GM19328 (cell line): ENCODE results near the gene ELOVL5.
"Not testable (repeated sequence)": the region's sequence is repeated elsewhere in the genome, so short reads cannot be mapped to it uniquely, and the experiment has no call there.

Source experiments
- ATAC-seq: cut with Tn5 transposase; IDR thresholded peaks from one replicate; pipeline ENCODE4 v1.9.1; 2021; ENCODE audit warnings: mild to moderate bottlenecking, moderate library complexity; ENCODE audit not compliant: unreplicated experiment

Gene ELOVL5

DNA sequence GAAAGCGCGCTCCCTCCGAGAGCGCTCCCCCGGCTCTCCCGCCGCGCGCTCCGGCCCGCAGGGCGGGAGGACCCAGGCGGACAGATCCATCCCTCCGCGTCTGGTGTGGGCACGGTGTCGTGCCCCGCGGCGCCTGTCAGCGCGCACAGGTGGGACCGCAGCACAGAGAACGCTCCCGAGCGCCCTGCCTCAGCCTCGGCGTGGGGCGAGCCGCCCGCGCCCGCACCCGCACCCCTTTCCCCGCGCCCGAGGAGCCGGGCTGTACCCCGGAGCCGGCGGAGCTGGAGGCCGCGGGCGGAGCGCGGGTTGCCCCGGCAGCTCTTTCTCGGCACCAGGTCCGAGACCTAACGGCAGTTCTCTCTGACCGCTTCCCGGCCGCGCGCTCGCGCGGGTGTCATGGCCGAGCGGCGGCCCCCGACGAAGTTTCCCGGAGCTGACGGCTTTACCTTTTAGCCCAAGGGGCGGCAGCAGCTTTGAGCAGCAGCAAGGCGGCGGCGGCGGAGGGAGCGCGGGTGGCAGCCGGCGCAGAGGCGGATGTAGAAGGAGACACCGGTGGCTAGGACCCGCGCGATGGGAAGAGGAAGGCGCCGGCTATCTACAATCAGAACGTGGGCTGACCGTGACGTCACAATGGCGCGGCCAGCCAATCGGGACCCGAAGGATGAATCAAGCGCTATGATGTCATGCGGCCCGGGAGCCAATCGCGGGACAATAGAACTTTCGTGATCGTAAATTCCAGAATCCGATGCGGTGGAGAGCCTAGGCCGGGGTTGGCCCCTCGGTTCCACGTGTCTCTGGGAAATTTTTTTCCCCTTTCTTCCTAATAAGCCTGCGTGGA is at the start of gene ELOVL5:
ELOVL5 (minus strand) TSS at position 580 of the 838 bp plus-strand sequence. CDS start 53,251 bp downstream, outside the sequence.
- ATAC-seq, result peak; percentile 66

- no peak for ATAC-seq
These were observed 48.5 kb upstream of the ELOVL5 start for GRCh38 chr6:53397283-53397682.

DNA sequence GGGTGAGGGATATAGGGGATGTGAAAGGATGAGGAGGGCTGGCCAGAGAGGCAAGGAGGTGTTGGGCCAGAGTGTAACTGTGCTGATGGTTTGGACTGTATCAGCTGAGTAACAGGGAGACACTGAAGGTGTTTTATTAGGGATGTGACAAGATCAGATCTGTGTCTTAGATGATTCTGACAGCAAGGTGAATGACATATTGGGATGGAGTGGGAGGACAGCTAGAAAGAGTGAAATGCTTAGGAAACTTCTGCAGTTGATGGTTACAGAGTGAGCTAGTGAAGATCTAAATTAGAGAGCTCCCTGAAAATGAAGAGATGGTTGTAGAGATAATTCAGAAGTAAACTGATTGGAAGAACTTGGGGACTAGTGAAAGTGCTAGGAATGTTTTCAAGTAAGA is 47.2 kb upstream of the ELOVL5 start:
- ATAC-seq, result no peak

DNA sequence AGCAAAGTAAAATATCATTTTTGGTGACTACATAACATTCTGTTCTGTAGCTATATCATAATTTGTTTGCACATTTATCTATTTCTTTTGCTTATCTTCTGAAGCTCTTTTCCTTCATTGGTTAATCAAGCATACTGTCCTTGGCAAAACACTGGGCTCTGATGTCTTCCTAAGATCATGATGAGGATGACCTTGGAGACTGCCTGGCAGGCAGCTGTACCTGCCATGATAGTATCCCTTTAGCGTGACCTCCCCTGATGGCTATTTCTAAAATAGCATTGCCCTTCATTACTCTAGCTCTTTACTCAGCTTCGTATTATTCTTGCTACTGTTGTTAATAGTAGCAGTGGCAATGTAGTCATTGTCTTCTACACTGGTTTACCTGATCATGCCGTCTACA is 46.0 kb upstream of the ELOVL5 start:
- no peak for ATAC-seq

DNA sequence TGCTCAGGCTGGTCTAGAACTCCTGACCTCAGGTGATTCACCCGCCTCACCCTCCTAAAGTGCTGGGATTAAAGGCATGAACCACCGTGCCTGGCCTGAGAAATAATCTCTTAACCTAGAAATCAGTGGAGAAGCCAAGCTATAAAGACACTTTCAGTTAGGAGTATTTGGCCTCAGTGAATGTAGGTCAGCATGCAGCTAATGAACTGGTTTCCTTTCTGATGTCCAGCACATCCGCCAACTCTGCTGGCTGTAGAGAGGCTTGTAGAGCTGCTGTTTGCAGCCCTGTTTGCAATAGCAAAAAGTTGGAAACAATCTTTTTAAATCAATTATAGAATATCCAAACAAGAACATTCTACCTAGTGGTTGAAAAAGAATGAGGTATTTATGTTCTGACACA is 42.4 kb upstream of the ELOVL5 start:
- ATAC-seq, result no peak

DNA sequence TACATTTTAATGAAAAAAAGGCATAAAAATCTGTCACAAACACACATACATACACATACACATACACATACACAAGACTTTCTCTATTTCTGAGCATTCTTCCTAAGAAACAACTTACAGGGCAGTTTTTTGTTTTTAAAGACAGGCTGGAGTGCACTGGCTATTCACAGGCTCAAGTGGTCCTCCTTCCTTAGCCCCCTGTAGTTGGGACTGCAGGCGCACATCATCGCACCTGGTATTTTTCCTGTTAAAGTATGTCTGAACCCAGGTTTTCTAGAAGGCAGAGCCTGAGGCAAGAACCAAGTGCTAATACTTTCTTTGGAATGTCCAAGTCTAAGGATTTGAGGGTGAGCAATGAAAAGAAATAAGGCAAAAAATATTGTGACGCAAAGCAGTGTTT is 41.3 kb upstream of the ELOVL5 start:
- no peak for ATAC-seq

DNA sequence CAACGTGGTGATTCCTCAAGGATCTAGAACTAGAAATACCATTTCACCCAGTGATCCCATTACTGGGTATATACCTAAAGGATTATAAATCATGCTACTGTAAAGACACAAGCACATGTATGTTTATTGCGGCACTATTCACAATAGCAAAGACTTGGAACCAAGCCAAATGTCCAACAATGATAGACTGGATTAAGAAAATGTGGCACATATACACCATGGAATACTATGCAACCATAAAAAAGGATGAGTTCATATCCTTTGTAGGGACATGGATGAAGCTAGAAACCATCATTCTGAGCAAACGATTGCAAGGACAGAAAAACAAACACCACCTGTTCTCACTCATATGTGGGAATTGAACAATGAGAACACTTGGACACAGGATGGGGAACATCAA is 39.9 kb upstream of the ELOVL5 start:
- ATAC-seq, result not testable (repeated sequence)

DNA sequence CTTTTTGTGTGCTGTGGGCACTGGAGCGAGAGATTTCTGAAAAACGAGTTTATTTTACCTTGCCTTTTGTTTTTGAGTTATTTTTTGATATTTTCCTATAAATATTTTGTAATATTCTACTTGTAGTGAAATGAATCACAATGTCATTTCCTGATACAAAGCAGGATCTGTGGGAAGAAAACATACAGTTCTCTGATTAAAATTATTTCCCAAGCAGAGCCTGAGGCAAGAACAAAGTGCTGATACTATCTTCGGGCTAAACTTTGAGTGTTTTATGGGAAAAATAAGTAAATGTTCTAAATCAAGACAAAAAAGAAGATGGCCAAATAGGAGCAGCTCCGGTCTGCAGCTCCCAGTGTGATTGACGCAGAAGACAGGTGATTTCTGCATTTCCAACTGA is 33.7 kb upstream of the ELOVL5 start:
- no peak for ATAC-seq

GRCh38 chr6:53378208-53378607 is 29.5 kb upstream of the ELOVL5 start:
- no peak for ATAC-seq

DNA sequence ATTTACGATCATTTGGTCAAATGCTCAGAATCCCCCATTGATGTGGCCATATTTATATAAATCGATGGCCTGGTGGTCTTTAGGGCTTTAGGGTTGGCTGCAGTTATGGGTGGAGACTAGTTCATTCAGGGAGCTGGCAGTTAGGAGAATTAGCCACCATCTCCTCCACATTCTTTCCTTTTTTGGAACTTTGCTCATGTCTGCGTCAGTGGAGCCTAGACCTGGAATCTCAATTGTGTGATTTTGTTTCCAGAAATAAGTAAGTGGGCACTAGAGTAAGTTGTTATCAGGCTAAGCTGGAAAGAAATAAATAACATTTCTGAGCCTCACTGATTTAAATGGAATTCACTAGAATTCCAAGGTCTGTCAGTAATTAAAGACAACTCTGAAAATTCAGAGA is 29.0 kb upstream of the ELOVL5 start:
- ATAC-seq, result no peak

DNA sequence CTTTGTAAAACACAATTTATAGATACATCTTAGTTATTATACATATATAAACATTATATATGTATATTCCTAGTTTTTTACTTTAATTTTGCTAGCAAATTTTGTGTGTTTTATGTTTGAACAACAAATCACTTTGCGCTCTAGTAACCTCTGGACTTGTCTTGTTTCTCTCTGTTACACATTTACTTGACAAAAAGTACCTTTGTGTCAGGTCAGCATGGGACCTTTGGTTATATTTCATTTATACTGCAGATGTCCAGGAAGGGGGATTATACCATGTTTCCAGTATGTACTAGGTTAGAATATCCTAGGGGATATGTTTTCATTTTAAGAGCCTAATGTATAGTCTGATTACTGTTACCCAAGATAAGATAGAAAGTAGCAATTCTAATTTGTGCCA is 28.5 kb upstream of the ELOVL5 start:
- no peak for ATAC-seq

GRCh38 chr6:53376661-53377226 is 28.0 kb upstream of the ELOVL5 start:
- ATAC-seq, result no peak

DNA sequence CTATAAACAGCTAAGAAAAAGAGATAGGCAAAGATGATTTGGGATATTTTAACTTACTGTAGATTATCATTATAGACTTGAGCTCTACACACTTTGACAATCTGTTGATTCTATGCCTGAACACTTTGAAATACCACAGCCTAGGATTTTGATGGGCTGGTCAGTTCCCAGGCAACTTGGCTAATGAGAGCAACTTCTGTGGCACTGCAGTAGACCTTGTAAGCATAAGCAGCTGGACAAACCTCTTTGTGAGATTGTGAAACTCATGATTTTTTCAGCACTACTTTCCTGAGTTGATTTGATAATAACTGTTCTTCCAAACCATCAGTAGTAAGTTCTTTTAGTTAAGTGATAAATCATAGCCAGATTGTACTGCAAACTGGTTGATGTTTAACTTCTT is 27.1 kb upstream of the ELOVL5 start:
- no peak for ATAC-seq

- no peak for ATAC-seq
These were observed 24.9 kb upstream of the ELOVL5 start for GRCh38 chr6:53373638-53374037.

- no peak for ATAC-seq
These were observed 21.2 kb upstream of the ELOVL5 start for GRCh38 chr6:53369876-53370515.

DNA sequence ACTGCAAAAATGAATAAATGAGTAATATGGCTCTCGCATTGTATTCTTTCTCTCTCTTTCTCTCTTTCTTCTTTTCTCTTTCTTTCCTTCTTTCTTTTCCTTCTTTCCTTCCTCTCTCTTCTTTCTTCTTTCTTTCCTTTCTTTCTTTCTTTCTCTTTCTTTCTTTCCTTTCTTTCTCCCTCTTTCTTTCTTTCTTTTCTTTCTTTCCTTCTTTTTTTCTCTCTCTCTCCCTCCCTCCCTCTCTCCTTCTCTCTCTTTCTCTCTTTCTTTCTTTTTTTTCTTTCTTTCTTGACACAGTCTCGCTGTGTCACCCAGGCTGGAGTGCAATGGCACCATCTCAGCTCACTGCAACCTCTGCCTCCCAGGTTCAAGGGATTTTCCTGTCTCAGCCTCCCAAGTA is 20.3 kb upstream of the ELOVL5 start:
- ATAC-seq, result no peak

GRCh38 chr6:53366128-53366641 is 17.4 kb upstream of the ELOVL5 start:
- ATAC-seq, result no peak

DNA sequence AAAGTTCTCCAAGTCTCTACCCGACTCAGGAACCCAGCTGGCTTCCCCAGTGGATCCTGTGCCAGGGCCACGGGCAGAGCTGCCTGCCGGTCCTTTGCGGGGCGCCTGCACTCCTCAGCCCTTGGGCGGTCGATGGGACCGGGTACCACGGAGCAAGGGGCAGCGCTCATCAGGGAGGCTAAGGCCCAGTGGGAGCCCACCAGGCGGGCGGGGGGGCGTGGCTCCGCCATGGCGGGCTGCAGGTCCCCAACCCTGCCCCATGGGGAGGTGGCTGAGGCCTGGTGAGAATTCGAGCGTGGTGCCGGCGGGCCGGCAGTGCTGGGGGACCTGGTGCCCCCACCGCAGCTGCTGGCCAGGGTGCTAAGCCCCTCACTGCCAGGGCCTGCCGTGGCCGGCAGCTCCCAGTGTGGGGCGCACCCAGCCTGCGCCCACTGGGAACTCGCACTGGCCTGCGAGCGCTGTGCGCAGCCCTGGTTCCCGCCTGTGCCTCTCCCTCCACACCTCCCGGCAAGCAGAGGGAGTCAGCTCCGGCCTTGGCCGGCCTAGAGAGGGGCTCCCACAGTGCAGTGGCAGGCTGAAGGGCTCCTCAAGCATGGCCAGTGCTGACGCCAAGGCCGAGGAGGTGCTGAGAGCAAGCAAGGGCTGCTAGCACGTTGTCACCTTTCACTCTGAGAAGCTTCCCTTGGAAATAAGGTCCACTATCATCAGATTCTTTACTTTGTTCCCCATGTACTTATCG is 14.8 kb upstream of the ELOVL5 start:
- no peak for ATAC-seq

DNA sequence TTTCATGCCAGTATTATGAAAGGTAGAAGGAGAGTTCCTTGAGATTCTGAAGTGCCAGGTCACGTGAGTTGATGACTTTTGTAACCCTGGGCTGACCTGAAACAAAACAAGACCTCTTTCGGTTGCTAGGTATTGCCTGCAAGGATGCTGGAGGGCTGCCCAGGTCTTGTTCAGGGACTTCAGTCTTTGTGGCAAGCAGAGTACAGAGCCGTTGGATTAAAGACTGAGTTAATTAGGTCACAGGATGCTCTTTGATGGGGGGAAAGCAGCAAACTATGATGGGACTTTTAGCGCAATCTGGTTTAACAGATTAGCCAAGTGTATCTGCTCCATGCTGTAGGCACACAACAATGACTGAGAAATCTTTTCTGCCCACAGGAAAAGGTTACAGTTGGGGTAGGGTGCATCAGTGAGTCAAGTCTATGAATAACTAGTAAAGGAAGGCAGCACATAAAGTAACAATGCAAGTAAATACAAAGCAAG is 12.8 kb upstream of the ELOVL5 start:
- ATAC-seq, result no peak

GRCh38 chr6:53360093-53360912 is 11.6 kb upstream of the ELOVL5 start:
- ATAC-seq, result no peak

GRCh38 chr6:53359843-53360092 is 11.0 kb upstream of the ELOVL5 start:
- no peak for ATAC-seq
